GM12801 (cell line): ENCODE data around the gene ARHGEF25.

Experiments used
- CTCF ChIP-seq: IDR thresholded peaks from one replicate; pipeline ENCODE4 v1.5.1; 2011; ENCODE audit warnings: control low read depth; ENCODE audit not compliant: insufficient read length; ENCODE audit errors: extremely low read depth

ARHGEF25 gene

GRCh38 chr12:57628280-57629191, 17.3 kb downstream of the ARHGEF25 start:
- TF ChIP-seq CTCF, result no peak

GRCh38 chr12:57629897-57630471, 18.7 kb downstream of the ARHGEF25 start:
- no peak for TF ChIP-seq CTCF

- no peak for TF ChIP-seq CTCF
Observed at GRCh38 chr12:57630891-57631433, 19.7 kb downstream of the ARHGEF25 start.

GRCh38 chr12:57631566-57632072, 20.4 kb downstream of the ARHGEF25 start:
- TF ChIP-seq CTCF, result no peak

- TF ChIP-seq CTCF, result no peak
Observed at GRCh38 chr12:57632073-57632957, 21.1 kb downstream of the ARHGEF25 start.

GRCh38 chr12:57632958-57633840, 22.0 kb downstream of the ARHGEF25 start, which contains the start of gene B4GALNT1:
Gene B4GALNT1 (minus strand): TSS chr12:57633201. CDS start chr12:57632132, 1,069 bp downstream.
- no peak for TF ChIP-seq CTCF
